Mucosa of stomach (tissue), 1 donor: ENCODE measurements around the gene HLA-DQB1.
"Not testable (repeated sequence)": the region's sequence is repeated elsewhere in the genome, so short reads cannot be mapped to it uniquely, and the experiment has no call there.

Experiments
- H3K27me3 ChIP-seq: one replicate; pipeline ENCODE4 v1.7.0; 2013; ENCODE audit warnings: mild to moderate bottlenecking, low read length; ENCODE audit not compliant: control insufficient read depth, insufficient read depth
- H3K36me3 ChIP-seq: one replicate; pipeline ENCODE4 v1.7.0; 2013; ENCODE audit warnings: low read length; ENCODE audit not compliant: control insufficient read depth, insufficient read depth
- H3K4me1 ChIP-seq: one replicate; pipeline ENCODE4 v1.7.0; 2013; ENCODE audit warnings: mild to moderate bottlenecking, low read length; ENCODE audit not compliant: control insufficient read depth, insufficient read depth
- H3K4me3 ChIP-seq: one replicate; pipeline ENCODE4 v1.7.0; 2013; ENCODE audit warnings: low read length
- H3K9ac ChIP-seq: one replicate; pipeline ENCODE4 v1.7.0; 2013; ENCODE audit warnings: mild to moderate bottlenecking, low read length, moderate library complexity
- H3K9me3 ChIP-seq: one replicate; pipeline ENCODE4 v1.7.0; 2013; ENCODE audit warnings: mild to moderate bottlenecking, low read length, moderate library complexity; ENCODE audit not compliant: control insufficient read depth
- donor health status: Pancreatic carcinoma.

Gene HLA-DQB1

DNA sequence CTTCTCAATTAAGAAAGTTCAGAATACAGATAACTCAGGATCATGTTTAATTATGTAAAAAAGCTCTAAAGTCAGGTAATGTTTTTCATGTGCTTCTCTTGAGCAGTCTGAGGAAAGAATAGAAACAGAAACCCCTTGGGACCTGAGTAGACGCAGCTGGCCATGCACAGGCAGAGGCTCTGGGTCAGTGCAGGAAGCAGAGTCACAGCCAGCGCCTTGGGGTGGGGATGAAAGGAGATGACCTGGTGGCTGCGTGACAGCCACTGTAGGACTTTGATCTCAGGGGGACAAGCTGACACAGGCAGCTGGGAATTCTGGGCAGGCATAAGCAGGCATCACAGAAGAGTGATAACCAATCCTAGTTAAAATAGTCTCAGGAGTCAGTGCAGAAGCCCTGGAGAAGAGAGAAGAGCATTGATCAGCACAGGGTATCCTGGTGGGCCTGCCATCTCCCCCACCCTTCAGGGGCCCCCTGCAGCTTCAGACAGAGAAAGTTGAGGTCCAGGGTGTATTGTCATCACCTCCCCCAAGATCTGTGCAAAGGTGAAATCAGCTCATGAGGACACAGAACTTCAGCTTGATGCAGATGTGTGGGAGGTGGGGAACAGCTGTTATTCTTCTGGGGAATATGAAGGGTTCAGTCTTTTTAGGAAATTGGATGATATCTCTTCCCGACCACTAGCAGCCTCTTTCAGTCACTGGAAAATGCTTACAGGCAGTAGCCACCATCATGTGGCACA, 6.4 kb downstream of the HLA-DQB1 start:
- Histone ChIP-seq H3K4me3 (no peak overlapping the region), H3K36me3 (no peaks in the 10 kb centered on the region), H3K9me3 (no peaks in the 10 kb centered on the region), H3K9ac (no peak overlapping the region), H3K4me1 (no peaks in the 10 kb centered on the region), H3K27me3 (peaks cover under 1% of the 10 kb centered on the region)

DNA sequence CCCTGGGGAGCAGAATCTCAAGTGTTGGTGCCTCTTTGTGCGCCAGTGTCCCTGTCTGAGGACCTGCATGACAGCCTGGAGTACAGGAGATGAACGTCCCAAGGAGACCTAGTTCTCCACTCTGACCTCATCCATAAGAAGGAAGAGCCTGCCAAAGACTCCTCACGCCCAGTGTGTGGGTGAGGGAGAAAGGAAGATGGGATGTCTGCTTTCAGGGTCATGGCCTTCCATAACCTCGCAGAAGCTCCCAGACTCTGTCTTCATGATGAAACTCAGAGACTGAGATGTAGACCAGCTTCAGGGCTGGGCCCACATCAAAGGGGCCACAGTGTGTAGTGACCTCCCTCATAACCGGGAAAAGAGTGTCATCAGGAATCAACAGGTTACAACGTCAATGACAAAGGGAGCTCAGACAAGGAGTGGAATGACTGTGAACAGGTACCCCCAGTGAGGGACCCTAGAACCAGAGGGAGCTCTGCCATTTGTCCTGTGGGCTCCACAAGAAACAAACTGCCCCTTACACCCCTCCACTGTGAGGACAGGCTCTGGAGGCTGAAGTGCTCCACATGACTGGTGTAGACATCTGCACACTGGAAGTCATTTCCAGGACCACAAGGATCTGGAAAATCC, 8.1 kb downstream of the HLA-DQB1 start:
- no peaks in the 10 kb centered on the region for H3K4me1 ChIP-seq
- H3K36me3 ChIP-seq, result no peaks in the 10 kb centered on the region
- no peaks in the 10 kb centered on the region for H3K9me3 ChIP-seq
- no peaks in the 10 kb centered on the region for H3K27me3 ChIP-seq
- H3K4me3 ChIP-seq, result no peak overlapping the region
- H3K9ac ChIP-seq, result no peak overlapping the region

DNA sequence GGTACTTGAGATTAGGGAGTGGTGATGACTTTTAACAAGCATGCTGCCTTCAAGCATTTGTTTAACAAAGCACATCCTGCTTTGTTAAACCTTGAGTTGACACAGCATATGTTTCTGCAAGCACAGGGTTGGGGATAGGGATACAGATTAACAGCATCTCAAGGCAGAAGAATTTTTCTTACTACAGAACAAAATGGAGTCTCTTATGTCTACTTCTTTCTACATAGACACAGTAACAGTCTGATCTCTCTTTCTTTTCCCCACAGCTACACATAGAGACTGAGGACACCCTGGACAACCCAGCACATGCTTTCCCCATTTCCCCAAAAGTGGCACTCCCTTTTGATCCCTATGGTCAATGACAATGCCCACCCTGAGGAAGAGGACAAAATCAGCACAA, 8.6 kb downstream of the HLA-DQB1 start:
- not testable (repeated sequence) for H3K27me3 ChIP-seq, H3K36me3 ChIP-seq, H3K4me1 ChIP-seq, H3K9ac ChIP-seq, H3K4me3 ChIP-seq, H3K9me3 ChIP-seq

DNA sequence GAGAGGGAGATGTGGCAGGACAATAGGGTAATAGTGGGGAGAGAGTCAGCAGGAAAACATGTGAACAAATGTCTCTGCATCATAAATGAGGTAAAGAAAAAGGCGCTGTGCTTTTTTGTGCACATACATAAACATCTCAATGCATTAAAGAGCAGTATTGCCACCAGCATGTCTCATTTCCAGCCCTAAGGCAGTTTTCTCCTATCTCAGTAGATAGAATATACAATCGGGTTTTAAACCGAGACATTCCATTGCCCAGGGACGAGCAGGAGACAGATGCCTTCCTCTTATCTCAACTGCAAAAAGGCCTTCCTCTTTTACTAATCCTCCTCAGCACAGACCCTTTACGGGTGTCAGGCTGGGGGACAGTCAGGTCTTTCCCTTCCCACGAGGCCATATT, 9.1 kb downstream of the HLA-DQB1 start:
- H3K4me1 ChIP-seq, H3K4me3 ChIP-seq, H3K27me3 ChIP-seq, H3K9me3 ChIP-seq, H3K36me3 ChIP-seq, H3K9ac ChIP-seq: not testable (repeated sequence)

DNA sequence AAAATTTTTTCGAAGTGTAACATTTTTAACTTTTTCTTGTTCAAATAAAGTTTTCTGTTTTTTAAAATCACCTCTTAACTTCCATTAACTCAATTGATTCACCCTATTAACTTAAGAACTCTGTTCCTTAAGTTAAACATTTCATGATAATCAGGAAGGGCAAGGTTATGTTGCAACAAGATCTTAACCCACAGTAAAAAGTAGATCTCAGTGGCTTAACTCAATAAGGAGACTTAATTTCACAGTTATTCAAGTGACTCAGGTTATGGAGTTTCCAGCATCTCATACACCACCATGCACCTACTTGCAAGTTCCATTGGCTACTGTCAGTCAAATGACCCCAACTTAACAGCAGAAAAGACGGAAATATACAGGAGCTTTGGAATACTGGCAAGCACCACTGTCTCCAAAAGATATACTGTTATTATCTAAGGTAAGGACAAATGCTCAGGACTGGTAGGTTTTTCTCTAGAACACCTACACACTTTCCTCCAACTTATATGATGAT, 11.2 kb downstream of the HLA-DQB1 start:
- Histone ChIP-seq H3K4me3 (no peak overlapping the region), H3K36me3 (no peaks in the 10 kb centered on the region), H3K9ac (no peak overlapping the region), H3K9me3 (no peaks in the 10 kb centered on the region), H3K4me1 (no peaks in the 10 kb centered on the region), H3K27me3 (no peaks in the 10 kb centered on the region)

DNA sequence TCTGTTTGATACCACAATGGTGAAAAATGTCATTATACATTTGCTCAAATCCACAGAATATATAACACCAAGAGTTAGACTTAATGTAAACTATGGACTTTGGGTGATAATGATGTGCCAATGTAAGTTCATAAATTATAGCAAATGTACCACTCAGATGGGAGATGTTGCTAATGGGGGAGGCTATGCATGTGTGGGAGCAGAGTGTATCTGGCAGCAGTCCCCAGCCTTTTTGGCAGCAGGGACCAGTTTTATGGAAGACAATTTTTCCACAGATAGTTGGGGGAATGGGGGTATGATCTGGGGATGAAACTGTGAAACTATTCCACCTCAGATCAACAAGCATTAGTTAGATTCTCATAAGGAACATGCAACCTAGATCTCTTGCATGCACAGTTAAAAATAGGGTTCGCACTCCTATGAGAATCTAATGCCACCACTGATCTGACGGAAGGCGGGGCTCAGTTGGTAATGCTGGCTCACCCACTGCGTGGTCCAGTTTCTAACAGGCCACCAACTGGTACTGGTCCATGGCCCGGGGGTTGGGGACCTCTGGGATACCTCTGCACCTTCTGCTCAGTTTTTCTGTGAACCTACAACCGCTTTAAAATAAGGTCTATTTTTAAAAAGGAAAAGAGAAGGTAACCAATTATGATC, 21.3 kb downstream of the HLA-DQB1 start:
- no peaks in the 10 kb centered on the region for H3K4me1 ChIP-seq
- H3K27me3 ChIP-seq, result no peaks in the 10 kb centered on the region
- no peaks in the 10 kb centered on the region for H3K36me3 ChIP-seq
- no peaks in the 10 kb centered on the region for H3K9me3 ChIP-seq
- no peak overlapping the region for H3K9ac ChIP-seq
- H3K4me3 ChIP-seq, result no peak overlapping the region

DNA sequence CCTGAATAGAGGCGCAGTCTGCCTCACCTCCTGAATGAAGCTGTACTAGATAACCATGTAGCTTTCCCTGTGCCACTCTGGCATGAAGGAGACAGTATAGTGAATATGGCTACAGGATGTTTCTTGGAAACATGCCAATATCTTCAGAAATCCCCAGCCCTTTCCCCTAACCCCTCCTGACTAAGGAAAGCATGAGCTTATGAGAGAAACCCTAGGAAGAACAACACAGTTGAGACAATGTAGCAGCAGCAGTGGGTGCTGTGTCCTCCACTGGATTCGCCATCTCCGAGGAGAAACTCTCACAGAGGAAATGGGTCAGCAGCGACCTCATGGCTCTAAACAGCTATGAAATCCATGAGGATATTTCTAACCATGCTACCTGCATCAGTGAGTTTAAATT, 22.6 kb downstream of the HLA-DQB1 start:
- H3K9ac ChIP-seq, result no peak overlapping the region
- no peaks in the 10 kb centered on the region for H3K36me3 ChIP-seq
- H3K4me3 ChIP-seq, result no peak overlapping the region
- H3K4me1 ChIP-seq, result no peaks in the 10 kb centered on the region
- no peaks in the 10 kb centered on the region for H3K27me3 ChIP-seq
- H3K9me3 ChIP-seq, result no peaks in the 10 kb centered on the region

DNA sequence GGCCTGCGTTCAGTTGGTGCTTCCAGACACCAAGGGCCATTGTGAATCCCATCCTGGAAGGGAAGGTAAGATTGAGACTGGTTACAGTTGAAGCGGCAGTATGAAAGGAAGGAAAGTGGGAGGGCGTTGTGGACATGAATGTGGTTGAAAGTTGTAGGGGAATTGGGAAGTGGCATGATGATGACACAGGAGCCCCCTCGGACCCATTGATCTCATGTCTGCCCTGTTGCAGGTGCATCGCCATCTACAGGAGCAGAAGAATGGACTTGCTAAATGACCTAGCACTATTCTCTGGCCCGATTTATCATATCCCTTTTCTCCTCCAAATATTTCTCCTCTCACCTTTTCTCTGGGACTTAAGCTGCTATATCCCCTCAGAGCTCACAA, 23.7 kb downstream of the HLA-DQB1 start:
- Histone ChIP-seq H3K9me3 (no peaks in the 10 kb centered on the region), H3K9ac (no peak overlapping the region), H3K4me1 (no peaks in the 10 kb centered on the region), H3K36me3 (no peaks in the 10 kb centered on the region), H3K4me3 (no peak overlapping the region), H3K27me3 (no peaks in the 10 kb centered on the region)

DNA sequence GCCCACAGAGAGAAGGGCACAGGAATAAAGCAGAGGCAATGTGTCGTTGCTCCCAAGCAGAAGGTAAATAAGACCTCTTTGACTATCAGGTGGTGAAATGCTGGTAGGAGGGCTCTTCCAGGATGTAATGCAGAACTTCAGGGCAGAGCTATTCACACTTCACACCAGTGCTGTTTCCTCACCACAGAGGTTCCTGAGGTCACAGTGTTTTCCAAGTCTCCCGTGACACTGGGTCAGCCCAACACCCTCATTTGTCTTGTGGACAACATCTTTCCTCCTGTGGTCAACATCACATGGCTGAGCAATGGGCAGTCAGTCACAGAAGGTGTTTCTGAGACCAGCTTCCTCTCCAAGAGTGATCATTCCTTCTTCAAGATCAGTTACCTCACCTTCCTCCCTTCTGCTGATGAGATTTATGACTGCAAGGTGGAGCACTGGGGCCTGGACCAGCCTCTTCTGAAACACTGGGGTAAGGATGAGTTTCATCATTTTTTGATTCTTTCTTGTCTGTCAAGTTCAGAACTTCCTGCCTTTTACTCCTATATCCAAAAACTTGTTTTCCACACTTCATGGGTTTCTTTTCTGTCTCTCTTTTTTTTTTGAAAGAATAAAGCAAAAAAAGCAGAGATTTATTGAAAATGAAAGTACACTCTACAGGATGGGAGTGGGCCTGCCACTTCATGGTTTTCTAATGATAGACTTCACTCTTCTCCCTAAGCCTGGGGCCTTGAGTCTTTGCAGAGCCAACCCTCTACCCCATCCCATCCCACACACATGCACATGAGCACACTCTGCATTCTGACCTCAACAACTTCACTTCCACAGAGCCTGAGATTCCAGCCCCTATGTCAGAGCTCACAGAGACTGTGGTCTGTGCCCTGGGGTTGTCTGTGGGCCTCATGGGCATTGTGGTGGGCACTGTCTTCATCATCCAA, 24.4 kb downstream of the HLA-DQB1 start:
- not testable (repeated sequence) for H3K27me3 ChIP-seq, H3K4me3 ChIP-seq, H3K36me3 ChIP-seq, H3K9ac ChIP-seq, H3K4me1 ChIP-seq, H3K9me3 ChIP-seq

DNA sequence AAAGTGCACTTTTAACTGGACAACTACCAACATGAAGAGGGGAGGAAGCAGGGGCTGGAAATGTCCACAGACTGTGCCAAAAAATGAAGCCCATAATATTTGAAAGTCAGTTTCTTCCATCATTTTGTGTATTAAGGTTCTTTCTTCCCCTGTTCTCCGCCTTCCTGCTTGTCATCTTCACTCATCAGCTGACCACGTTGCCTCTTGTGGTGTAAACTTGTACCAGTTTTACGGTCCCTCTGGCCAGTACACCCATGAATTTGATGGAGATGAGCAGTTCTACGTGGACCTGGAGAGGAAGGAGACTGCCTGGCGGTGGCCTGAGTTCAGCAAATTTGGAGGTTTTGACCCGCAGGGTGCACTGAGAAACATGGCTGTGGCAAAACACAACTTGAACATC, 25.3 kb downstream of the HLA-DQB1 start:
- Histone ChIP-seq H3K27me3 (peaks cover 10% of the 10 kb centered on the region), H3K9ac (no peak overlapping the region), H3K9me3 (no peaks in the 10 kb centered on the region), H3K4me1 (no peaks in the 10 kb centered on the region), H3K36me3 (no peaks in the 10 kb centered on the region), H3K4me3 (no peak overlapping the region)

DNA sequence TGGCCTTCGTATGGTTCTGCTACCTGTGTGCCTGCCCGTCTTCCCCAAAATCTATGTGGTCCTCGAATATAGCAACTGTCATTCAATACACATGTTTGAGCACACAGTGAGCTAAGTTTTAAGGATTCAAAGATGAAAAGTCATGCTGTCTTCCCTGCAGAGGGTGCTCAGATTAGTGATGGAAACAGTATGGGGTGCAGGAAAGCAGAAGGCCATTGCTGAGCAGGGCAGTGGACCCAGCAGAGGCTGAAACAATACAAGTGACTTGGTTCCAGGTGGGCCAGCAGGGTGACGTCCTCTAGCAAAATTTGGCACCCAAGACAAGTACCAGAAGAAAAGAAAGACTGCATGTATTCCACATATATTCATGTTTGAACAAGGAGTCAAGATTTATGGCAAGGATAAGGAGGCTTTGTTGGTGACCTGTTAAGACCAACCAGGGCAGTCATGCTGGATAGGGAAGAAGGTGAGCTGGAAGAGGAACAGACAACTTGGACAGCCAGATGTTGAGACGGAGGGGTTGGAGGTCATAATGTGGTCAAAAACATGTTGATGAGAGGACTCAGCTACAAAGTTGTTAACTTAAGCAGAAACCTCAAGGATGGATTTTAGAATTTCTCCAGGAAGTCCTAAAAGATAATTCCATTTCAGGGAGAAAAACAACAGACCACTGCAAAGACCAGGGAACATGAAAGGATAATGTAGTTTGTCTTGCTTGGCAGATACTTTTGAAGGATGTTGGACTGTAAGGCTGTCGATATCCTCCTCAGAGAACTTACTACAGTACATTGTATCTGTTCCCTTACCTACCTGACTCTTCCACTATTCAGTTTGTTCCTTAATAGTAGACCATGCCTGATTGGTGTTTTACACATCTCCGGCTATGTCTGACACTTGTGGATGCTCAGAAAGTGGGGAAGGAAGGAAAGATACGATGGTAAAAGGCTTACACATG, 26.7 kb downstream of the HLA-DQB1 start:
- no peak overlapping the region for H3K4me3 ChIP-seq
- H3K27me3 ChIP-seq, result peaks cover 10% of the 10 kb centered on the region
- no peaks in the 10 kb centered on the region for H3K9me3 ChIP-seq
- H3K36me3 ChIP-seq, result no peaks in the 10 kb centered on the region
- H3K4me1 ChIP-seq, result no peaks in the 10 kb centered on the region
- H3K9ac ChIP-seq, result no peak overlapping the region
